HG03097 (cell line): ENCODE measurements around the gene C9orf85.

Experiments
- ATAC-seq: cut with Tn5 transposase; IDR thresholded peaks from one replicate; pipeline ENCODE4 v1.9.1; 2021; ENCODE audit not compliant: unreplicated experiment, low FRiP score

Gene C9orf85

GRCh38 chr9:71901695-71902597 lies 9.5 kb upstream of the C9orf85 start:
- no peak for ATAC-seq

GRCh38 chr9:71904076-71904475 lies 7.4 kb upstream of the C9orf85 start:
- no peak for ATAC-seq

GRCh38 chr9:71908825-71909224 lies 2.6 kb upstream of the C9orf85 start:
- ATAC-seq, result no peak

- peak; percentile 12 for ATAC-seq
Observed at GRCh38 chr9:71909887-71910649, 1.4 kb upstream of the C9orf85 start.

GRCh38 chr9:71910650-71911060 lies 784 bp upstream of the C9orf85 start:
- peak; percentile 9 for ATAC-seq

GRCh38 chr9:71911908-71912335 lies 483 bp downstream of the C9orf85 start:
- no peak for ATAC-seq

GRCh38 chr9:71915495-71915894 lies 4.1 kb downstream of the C9orf85 start:
- ATAC-seq, result no peak

- ATAC-seq, result peak; percentile 54
Observed at GRCh38 chr9:71916834-71917534, 5.5 kb downstream of the C9orf85 start.

GRCh38 chr9:71918419-71918818 lies 7.0 kb downstream of the C9orf85 start:
- ATAC-seq, result no peak

- no peak for ATAC-seq
Observed at GRCh38 chr9:71920456-71921189, 9.2 kb downstream of the C9orf85 start.

GRCh38 chr9:71921190-71921814 lies 9.9 kb downstream of the C9orf85 start:
- ATAC-seq, result no peak

GRCh38 chr9:71924576-71924975 lies 13.1 kb downstream of the C9orf85 start:
- ATAC-seq, result no peak

- no peak for ATAC-seq
Observed at GRCh38 chr9:71925834-71926233, 14.4 kb downstream of the C9orf85 start.

- no peak for ATAC-seq
Observed at GRCh38 chr9:71928376-71928775, 16.9 kb downstream of the C9orf85 start.

- no peak for ATAC-seq
Observed at GRCh38 chr9:71928806-71929205, 17.4 kb downstream of the C9orf85 start.

GRCh38 chr9:71929223-71929622 lies 17.8 kb downstream of the C9orf85 start:
- no peak for ATAC-seq

GRCh38 chr9:71929791-71930440 lies 18.5 kb downstream of the C9orf85 start:
- ATAC-seq, result no peak

- ATAC-seq, result no peak
Observed at GRCh38 chr9:71931166-71931565, 19.7 kb downstream of the C9orf85 start.

GRCh38 chr9:71936066-71936465 lies 24.6 kb downstream of the C9orf85 start:
- ATAC-seq, result no peak
